Measurements from ENCODE around the gene PTPN13.

DNA sequence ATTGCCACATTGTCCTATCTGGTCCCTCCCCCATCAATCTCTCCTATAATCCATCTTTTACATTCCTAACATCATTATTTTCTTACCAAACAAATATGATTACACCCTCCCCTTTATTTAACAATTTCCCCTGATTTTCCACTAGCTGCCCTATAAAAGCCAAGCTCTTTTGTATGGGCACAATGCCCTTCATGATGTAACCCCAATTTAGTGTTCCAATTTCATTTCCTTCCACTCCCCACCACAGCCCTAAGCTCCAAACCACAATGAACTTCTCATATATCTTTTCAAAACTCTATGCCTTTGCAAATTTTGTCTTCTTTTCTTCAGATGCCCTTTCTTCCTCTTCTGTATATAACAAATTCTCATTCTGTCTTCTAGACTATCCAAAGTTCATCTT lies 39.5 kb upstream of the PTPN13 start:
- TF ChIP-seq, protein P1, sequence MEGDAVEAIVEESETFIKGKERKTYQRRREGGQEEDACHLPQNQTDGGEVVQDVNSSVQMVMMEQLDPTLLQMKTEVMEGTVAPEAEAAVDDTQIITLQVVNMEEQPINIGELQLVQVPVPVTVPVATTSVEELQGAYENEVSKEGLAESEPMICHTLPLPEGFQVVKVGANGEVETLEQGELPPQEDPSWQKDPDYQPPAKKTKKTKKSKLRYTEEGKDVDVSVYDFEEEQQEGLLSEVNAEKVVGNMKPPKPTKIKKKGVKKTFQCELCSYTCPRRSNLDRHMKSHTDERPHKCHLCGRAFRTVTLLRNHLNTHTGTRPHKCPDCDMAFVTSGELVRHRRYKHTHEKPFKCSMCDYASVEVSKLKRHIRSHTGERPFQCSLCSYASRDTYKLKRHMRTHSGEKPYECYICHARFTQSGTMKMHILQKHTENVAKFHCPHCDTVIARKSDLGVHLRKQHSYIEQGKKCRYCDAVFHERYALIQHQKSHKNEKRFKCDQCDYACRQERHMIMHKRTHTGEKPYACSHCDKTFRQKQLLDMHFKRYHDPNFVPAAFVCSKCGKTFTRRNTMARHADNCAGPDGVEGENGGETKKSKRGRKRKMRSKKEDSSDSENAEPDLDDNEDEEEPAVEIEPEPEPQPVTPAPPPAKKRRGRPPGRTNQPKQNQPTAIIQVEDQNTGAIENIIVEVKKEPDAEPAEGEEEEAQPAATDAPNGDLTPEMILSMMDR (IDR thresholded peaks at IDR 0.05) = no peak
- no peak for TF ChIP-seq POLR2A (IDR thresholded peaks at IDR 0.05)
